LHCN-M2 (cell line): ENCODE results near the gene CBX7. TPM values are rescaled to one million over a fixed set of nuclear protein-coding genes. Genes with fewer than 3 reads are reported as not detected.

Experiments
- DNase-seq: peaks from one replicate; pipeline ENCODE4 v3.0.0-alpha.2; 2012; ENCODE audit warnings: low read depth
- total RNA-seq: library from RNA; depleted of rRNA; stranded (reverse); fragments of >200 nt; gene quantifications from 2 replicates; pipeline ENCODE4 v1.2.3, GENCODE V29; 2014

CBX7 gene
- total RNA-seq, 1 experiment from 2014 or later = 3.3 TPM

- DNase-seq = no peak
These were observed 24.0 kb downstream of the CBX7 start for GRCh38 chr22:39128508-39128907.

- DNase-seq = no peak
These were observed 26.9 kb downstream of the CBX7 start for GRCh38 chr22:39125622-39126021.

DNA sequence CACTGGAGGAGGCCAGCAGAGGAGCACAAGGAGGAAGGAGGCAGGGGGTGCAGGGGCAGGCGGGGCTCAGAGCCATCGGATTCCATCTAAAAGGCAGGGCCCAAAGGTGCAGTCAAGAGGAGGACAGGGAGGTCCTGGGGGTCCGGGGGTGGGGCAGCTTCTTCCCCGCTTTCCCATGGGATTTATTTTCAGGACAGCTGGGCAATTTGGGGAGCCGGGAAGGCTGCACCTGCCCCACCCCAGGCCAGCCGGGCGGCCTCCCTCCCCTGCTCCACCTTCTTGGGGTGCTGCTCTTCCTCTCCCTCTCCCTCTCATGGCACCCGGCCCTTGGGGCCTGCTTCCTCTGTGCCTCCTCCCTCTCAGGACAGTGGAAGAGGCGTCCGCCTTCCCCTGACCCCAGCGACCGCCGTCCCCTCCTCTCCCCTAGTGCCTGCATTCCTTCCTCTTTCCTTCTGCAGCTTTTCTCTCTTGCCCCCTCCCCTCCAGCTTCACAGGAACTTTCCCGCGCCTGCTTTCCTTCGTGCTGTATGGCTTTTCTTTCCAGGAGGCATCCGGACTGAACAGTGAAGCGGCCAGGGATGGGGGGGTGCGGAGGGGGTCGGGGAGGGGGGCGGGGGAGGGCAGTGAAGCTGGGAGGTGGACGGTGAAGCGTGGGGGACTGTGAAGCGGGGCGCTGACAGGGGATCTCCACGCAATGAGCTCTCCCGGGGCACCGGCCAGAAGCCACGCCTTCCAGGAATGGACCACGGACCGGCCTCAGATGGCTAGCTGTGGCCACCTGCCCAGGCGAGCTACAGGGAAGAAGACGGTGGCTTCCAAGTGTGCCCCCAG, 28.5 kb downstream of the CBX7 start:
- no peak for DNase-seq

- DNase-seq = no peak
These were observed 29.6 kb downstream of the CBX7 start for GRCh38 chr22:39122772-39123470.

- no peak for DNase-seq
These were observed 31.5 kb downstream of the CBX7 start for GRCh38 chr22:39120983-39121382.

- peak; percentile 33 for DNase-seq
These were observed 34.8 kb downstream of the CBX7 start for GRCh38 chr22:39117585-39118191.

DNA sequence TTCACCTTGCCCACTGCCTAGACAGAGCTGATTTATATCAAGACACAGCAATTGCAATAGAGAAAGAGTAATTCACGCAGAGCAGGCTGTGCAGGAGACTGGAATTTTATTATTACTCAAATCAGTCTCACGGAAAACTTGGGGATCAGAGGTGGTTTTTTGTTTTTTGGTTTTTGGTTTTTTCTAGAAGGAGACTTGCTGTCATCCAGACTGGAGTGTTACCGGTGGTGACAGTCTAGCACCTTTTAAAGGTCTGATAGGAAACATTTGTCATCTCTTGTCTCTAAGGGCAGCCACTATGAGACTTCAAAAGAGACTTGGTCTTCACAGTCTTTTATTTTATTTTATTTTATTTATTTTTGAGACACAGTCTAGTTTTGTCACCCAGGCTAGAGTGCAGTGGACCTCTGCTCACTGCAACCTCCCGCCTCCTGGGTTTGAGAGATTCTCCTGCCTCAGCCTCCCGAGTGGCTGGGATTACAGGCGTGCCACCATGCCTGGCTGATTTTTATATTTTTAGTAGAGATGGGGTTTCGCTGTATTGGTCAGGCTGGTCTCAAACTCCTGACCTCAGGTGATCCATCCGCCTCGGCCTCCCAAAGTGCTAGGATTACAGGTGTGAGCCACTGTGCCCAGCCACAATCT, 36.4 kb downstream of the CBX7 start:
- DNase-seq = no peak

GRCh38 chr22:39115570-39115969, 36.9 kb downstream of the CBX7 start:
- no peak for DNase-seq

DNA sequence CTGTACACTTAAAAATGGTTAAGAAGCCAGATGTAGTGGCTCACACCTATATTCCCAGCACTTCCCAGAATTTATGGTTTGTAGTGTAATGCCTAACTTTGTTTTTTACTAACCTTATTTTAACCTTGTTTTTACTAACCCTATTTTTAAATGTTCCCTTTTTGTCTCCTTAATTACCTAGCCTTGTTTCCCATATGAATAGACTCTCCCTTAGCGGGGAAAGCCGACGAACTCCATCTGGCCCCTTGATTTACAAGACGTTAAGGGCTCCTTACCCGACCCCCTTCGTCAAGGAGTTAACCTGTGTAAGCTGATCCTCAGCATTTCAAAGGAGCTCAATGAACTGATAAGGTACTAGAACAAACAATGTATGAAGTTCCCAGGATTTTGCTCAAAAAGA, 38.4 kb downstream of the CBX7 start:
- no peak for DNase-seq

GRCh38 chr22:39110631-39111561, 41.6 kb downstream of the CBX7 start:
- DNase-seq = no peak

- no peak for DNase-seq
These were observed 43.1 kb downstream of the CBX7 start for GRCh38 chr22:39109361-39109760.

GRCh38 chr22:39108487-39108886, 44.0 kb downstream of the CBX7 start:
- DNase-seq = no peak

DNA sequence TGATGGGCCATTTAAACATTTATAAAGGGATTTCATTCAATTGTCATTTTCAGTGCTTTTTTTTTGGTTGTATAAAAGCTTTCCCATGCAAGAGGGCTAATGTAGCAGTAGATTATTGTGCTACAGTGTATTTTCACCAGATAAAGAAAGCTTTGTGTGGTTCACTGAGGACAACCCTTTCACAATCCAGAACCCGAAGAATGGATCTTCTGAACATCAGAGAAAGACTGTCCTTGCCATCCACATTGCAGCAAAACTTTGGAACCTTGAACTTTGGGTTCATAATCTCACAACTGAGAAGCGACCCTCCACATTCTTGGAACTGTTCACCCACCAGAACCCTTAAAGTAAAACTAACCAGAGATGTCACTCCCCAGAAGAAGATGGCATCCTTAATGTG, 46.2 kb downstream of the CBX7 start:
- DNase-seq = no peak

- DNase-seq = no peak
These were observed 49.0 kb downstream of the CBX7 start for GRCh38 chr22:39103431-39103830.

DNA sequence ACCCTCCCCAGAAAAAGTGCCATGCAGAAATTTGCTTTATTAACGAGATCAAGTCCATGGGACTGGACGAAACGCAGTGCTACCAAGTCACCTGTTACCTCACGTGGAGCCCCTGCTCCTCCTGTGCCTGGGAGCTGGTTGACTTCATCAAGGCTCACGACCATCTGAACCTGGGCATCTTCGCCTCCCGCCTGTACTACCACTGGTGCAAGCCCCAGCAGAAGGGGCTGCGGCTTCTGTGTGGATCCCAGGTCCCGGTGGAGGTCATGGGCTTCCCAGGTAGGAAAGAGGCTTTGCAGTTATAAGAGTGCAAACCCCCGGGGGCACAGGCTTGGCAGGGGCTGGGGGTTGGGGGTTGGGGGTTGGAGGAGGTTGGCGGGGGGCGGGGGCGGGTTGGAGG, 51.3 kb downstream of the CBX7 start:
- no peak for DNase-seq

DNA sequence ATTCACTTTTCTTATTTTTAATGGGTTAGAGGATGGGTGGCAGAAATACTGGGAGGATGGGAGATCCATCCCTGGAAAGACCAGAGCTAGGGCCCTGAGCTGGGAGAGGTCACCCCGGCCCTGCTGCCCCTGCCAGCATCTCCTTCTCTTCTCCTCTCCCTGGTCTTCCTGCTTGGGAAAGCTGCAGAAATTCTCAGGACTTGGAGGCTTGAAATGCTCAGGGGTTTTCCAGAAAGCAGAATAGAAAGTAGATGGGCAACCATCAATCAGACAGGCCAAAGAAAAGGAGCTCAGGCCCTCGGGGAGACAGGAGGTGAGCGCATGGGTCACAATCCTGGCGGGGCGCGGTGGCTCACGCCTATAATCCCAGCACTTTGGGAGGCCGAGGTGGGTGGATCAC, 53.9 kb downstream of the CBX7 start:
- DNase-seq = no peak

GRCh38 chr22:39098026-39098425, 54.5 kb downstream of the CBX7 start:
- DNase-seq = no peak

GRCh38 chr22:39097098-39098020, 55.1 kb downstream of the CBX7 start, which contains the start of gene APOBEC3H:
Gene APOBEC3H, plus strand, starts transcription at chr22:39097244. Its CDS starts 3,035 bp downstream, at chr22:39100279.
- DNase-seq = peak; percentile 51

DNA sequence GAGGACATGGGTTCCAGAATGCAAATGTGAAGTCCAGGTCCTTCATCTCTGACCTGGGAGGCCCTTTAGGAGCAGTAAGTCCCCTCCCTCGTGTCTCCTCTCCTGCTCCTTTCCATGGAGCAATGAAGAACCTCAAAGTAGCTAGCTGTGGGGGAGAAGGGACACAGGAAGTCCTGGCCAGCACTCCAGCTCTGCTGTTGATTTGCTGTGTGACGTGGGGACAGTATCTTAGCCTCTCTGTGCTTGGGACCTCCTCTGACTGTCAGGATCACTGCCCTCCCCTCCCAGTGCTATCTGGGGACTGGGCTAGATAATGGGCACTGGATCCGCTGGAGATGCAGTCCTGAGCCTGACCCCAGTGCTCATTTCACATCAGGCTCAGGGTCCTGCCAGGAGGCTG, 56.5 kb downstream of the CBX7 start:
- DNase-seq = no peak
